OCI-LY1 (cell line): ENCODE data around the gene TMEFF2.
"Not testable (repeated sequence)": the region's sequence is repeated elsewhere in the genome, so short reads cannot be mapped to it uniquely, and the experiment has no call there.

Source experiments
- CTCF ChIP-seq: fragments of 200-600 bp; sonication (generic), shearing (Covaris generic); IDR thresholded peaks from 2 replicates; pipeline ENCODE4 v1.5.1; 2017; ENCODE audit warnings: mild to moderate bottlenecking, antibody characterized with exemption, low read length, moderate library complexity, mixed read lengths
- EZH2 ChIP-seq: fragments of 200-600 bp; sonication (generic), shearing (Covaris generic); IDR thresholded peaks from 2 replicates; pipeline ENCODE4 v1.8.0; 2017; ENCODE audit warnings: borderline replicate concordance, mixed run types, mild to moderate bottlenecking, antibody characterized with exemption, low read length, moderate library complexity, mixed read lengths

- TF ChIP-seq CTCF, EZH2: not testable (repeated sequence)
Observed at GRCh38 chr2:191921650-191922049, 273.1 kb downstream of the TMEFF2 start.
